GM18511 (cell line): ENCODE measurements around the gene CD3G.

ENCODE experiments used
- ATAC-seq: cut with Tn5 transposase; IDR thresholded peaks from one replicate; pipeline ENCODE4 v1.9.1; 2021; ENCODE audit warnings: mild to moderate bottlenecking, moderate library complexity; ENCODE audit not compliant: unreplicated experiment

CD3G gene

DNA sequence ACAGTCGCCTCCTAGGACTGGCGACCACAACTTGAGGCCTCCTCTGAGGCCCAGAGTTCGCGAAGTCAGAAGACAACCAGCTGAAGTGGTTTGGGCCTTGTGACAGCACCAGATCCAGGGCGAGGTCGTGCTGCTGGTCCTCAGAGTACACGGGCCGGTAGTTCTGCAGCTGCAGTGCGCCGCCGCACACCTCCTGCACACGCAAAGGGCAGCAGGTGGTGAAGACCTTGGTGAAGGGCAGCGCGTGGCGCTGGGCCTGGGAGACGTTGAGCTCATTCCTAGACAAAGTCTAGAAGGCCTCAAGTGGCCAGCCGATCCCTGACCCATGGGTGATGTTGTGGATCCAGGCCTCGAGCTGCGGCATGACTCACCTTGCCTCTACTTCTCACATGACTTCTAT is 21.4 kb upstream of the CD3G start:
- no peak for ATAC-seq

DNA sequence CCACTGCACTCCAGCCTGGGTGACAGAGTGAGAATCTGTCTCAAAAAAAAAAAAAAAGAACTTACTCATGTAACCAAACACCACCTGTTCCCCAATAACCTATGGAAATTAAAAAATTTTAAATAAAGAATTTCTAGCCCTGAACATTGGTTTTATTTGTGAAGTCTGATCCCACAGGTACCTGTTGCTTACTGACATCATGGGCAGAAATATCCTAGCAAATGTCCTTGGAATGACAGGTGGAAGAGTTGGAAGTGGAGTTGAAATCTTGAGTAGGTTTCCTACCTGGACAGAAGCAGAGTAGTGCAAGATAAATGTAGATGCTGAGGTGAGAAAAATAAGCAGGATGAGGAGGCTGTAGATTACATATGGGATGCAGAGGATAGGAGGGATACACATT is 18.9 kb upstream of the CD3G start:
- no peak for ATAC-seq

DNA sequence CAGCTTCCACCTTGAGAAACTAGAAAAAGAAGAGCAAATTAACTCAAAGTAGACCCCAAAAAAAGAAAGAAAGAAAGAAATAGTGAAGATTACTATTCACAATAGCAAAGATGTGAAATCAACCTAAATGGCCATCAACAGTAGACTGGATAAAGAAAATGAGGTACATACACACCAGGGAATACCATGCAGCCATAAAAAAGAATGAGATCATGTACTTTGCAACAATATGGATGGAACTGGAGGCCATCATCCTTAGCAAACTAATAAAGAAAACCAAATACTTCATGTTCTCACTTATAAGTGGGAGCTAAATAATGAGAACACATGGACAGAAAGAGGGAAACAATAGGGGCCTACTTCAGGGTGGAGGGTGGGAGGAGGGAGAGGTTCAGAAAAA is 15.4 kb upstream of the CD3G start:
- no peak for ATAC-seq

DNA sequence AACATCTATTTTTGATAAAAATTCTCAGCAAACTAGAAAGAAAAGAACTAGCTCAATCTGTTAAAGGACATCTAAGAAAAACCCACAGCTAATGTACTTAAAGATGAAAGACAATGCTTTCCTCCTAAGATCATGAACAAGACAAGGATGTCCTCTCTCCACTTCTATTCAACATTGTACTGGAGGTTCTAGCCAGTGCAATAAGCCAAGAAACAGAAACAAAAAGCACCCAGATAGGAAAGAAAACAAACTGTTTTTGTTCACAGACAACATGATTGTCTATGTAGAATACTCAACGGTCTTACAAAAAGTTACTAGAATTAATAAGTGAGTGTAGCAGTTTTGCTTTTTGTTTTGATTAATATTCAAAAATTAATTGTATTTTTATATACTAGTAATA is 9.4 kb upstream of the CD3G start:
- no peak for ATAC-seq

DNA sequence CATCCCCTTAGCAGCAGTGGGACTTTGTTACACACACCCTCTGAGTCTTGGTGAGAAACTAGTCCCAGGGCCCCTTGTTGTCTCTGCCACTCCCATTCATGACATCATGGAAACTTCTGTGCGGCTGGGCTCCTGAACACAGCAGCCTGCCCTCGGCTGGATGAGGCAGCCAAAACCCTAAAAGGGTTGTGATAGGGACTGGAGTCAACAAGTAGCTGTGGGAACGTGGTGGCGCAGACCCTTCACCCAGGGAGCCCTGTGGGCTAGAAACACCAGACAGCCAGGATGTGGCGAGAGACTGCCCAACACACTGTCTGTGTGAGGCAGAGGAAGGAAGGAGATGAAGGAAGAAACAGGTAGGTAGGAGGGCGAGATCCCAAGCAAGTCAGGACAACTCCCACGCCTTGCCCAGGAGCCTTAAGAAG is 5.5 kb upstream of the CD3G start:
- peak; percentile 56 for ATAC-seq

DNA sequence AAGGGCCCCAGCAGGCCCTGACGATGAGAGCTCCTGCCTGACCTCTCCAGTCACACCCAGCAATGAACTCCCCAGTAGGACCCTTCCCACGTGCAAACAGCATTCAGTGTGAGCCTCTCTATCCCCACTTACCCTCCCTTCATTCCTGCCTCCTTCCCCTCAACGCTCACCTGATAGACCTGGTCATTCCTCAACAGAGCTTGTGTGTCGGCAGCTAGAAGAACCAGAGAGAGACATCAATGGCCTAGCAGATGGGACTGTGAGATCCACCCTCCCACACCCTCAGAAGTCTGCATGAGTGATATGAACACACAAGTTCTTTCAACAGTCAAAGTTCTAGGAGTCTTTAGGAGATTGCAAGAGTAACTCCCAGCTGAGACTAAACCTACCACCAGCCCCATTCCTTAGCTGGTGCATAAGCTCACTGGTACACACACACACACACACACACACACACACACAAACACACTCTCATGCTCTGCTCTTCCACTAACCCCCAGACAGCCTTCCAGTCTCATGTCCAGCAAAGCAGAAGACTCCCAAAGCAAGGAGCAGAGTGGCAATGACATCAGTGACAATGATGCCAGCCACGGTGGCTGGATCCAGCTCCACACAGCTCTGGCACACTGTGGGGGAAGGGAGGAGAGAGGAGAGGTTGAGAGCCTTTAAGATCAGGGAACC is 4.7 kb upstream of the CD3G start:
- ATAC-seq, result no peak

DNA sequence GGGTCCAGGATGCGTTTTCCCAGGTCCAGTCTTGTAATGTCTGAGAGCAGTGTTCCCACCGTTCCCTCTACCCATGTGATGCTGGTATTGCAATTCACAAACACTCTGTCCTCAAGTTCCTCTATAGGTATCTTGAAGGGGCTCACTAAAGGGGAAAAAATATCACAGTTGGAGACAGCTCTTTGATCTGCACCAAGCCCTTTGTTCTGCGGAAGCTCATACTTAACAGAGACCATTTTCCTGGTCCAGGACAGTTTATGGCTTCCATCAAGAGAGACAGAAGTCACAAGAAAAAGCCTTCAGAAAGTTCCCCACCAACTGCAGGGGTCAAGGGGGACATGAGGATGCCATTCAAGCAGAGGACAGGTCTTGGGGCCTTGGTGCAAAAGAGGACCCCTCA is 3.7 kb upstream of the CD3G start:
- no peak for ATAC-seq

DNA sequence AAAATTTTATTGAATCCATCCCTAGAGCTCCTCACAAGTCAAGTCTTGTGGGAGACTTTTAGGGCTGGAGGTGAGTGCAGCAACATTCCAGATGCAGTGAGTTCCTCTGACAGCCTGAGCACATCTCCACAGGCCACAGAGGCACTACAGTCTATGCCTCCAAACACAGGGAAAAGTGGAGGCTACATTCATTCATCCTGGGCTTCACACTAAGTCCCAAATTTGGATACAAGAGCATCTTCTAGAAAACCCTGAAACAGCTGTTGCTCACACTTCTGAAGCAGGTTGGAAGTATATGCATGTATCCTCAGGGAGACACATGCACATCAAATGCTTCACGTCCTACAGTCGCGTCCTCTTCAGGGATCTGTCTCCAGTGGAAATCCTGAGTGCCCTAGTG is 2.9 kb upstream of the CD3G start:
- ATAC-seq, result no peak

DNA sequence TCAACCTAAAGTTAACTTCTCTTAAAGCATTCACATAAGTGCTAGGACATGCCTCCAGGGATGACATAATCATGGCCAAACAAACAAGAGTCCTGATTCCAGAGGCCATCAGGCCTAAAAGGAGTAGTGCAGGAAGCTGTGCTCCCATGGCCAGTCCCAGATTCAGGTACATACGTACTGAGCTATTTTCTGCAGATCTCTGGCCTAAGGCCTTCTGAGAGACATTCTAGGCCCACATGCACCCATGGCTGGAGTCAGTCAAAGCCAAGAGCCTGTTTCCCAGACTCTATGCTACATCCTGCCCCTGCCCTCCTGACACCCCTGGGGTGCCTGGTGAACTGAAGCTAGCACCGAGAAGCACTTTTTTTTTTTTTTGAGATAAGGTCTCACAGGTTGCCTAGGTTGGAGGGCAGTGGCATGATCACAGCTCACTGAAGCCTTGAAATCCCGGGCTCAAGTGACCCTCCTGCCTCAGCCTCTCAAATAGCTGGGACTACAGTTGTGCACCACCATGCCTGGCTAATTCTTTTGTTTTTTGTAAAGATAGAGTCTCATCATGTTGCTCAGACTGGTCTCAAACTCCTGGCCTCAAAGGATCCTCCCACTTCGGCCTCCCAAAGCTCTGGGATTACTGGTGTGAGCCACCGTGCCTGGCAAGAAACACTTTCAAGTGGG is 2.2 kb upstream of the CD3G start:
- ATAC-seq, result no peak

DNA sequence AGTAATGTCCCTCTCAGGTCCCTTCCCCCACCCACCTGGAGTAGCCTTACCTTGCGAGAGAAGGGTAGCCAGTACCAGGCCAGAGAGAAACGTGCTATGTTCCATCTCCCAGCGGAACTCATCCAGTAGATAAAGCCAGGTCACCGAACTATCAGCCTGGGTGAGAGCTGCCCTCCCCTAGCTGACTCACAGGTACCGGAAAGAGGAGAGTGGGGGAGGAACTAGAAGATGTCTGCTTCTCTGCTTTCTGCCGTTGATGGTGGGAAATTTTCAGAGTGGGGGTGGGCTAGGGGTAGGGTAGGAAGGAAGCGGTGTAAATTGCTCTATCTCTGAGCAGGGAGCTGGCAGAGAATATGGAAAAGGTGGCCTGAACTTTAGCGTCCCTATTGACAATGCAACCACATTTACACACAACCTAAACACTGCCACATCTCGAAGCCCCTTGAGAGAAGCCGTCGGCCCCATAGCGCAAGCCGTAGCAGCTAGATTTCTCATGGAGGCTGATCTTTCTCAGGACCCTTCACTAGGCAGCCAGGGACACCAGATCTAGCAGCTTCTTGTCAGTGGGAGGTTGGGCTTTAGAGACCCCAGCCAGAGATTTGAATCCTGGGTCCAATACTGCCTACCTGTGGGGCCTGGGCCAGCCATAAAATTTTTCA is 1.5 kb upstream of the CD3G start, which contains the start of gene CD3D:
TSS of gene CD3D (minus strand) at position 203 of the 659 bp plus-strand sequence. CDS start at position 105, 98 bp downstream.
- no peak for ATAC-seq

DNA sequence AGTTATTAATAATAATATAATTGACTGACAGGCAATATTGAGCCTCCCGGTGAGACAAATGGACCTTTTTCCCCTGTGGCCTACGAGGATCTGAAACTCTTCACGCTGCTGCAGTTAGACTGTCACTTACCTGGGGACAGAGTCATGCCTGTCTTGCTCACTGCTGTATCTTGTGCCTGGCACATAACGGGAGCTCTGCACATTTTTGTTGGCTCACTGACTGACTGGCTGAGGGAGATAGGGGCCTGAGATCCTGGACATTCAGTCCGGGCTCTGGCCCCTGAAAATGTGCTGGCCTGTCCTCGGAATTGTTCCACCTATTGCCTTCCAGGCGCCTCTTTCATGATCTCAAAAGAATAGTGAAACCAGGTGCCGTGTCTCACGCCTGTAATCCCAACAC is 896 bp upstream of the CD3G start:
- no peak for ATAC-seq

DNA sequence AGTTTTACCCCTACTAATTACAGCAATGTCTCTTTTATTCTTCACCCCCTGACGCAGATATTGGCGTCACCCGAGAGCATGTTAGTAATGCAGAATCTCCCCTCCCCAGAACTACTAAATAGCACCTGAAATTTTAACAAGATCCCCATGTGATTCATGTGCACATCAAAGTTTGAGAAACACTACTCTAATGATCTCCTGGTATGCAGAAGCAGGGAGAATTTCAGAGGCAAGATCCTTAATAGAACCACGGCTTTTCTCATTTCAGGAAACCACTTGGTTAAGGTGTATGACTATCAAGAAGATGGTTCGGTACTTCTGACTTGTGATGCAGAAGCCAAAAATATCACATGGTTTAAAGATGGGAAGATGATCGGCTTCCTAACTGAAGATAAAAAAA is 5.3 kb downstream of the CD3G start:
- no peak for ATAC-seq

DNA sequence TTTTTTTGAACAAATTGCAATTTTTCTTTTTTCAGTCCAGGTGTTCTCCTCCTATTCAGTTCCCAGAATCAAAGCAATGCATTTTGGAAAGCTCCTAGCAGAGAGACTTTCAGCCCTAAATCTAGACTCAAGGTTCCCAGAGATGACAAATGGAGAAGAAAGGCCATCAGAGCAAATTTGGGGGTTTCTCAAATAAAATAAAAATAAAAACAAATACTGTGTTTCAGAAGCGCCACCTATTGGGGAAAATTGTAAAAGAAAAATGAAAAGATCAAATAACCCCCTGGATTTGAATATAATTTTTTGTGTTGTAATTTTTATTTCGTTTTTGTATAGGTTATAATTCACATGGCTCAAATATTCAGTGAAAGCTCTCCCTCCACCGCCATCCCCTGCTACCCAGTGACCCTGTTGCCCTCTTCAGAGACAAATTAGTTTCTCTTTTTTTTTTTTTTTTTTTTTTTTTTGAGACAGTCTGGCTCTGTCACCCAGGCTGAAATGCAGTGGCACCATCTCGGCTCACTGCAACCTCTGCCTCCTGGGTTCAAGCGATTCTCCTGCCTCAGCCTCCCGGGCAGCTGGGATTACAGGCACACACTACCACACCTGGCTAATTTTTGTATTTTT is 9.1 kb downstream of the CD3G start:
- no peak for ATAC-seq

DNA sequence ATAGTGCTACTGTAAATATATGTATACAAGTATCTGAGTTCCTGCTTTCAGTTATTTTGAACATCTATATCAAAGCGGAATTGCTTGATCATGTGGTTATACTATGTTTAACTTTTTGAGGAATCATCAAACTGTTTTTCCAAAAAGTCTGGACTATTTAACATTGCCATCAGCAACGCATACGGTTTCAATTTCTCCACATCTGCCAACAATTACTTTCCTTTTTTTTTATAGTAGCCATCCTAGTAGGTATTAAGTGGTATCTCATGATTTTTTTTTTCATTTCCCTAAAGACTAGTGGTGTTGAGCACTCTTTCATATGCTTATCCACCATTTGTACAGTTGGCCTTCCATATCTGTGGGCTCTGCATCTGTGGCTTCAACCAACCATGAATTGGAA is 13.9 kb downstream of the CD3G start:
- no peak for ATAC-seq

DNA sequence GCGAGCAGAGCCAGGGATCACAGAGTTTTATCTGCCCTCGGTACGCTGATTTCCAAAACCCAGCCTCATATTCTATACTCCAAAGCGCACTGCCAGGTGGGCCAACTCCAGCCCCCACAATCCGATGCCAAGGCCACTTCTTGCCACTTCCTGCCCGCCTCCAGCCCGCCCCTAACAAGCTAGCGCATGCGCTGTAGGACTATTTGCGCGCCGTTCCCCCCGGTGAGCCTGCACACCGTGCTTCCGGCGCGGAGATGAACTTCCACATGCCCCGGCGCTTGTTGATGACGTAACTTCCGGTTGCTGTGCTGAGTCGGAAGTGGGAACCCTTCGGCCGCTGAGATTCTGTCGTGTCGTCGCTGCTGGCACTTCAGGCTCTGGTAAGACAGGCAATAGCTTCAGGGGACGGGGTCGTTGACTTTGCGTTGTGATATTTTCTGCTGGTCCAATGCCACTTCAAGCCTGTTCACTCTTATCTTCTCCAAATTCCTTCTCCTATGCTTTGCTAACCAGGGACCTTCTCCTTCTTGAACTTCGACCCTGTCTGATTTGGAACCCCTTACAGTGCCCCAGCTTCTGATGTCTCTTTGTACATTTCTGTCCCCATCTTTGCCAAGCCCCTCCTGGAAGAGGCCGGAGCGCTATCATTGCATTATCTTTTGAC is 15.3 kb downstream of the CD3G start, which contains the start of gene UBE4A:
TSS of gene UBE4A (plus strand) at position 306 of the 664 bp plus-strand sequence. CDS start 5,481 bp downstream, outside the sequence.
- ATAC-seq, result peak; percentile 89

DNA sequence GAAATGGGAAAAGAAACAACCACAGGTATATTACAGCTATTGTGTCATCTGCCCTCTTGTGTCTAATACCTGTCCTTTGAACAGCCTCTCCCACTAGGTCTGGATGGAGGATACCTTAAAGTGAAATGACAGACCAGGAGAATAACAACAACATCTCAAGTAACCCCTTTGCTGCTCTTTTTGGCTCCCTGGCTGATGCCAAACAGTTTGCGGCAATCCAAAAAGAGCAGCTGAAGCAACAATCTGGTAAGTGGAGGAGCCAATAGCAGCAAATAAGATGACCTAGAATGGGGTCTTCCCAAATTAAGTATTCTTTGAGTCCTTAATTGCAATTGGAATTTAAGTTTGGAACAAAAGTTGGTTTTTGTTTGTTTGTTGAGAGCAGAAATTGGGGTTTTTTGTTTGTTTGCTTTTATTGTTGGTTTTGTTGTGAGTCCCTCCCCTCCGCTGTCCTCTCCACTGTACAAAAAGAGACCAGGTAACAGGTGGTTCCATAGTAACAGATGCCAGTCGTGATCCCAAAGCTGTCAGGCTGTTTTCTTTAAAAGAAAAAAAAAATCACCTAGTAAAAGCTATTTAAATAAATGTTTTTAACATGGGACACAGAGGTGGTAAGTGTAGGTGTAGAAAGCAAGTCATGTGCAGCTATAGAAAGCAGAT is 20.9 kb downstream of the CD3G start:
- ATAC-seq, result no peak

DNA sequence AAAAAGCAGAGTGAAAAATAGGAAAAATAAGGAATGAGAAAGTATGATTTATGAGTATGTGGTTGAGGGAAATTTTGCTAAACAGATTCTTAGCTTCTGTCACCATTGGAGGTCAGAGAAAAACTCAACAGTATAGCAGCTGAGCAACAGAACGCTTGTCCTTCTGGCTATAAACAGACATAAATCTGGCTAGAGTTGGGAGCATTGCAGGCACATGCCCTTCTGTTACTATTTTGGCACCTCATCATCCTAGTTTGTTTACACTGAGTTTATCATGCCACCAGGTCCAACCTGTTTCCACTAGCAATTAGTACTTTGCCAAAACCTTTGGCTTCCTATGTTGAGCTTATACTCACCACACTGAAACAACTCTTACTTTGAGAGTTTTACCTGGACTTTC is 22.1 kb downstream of the CD3G start:
- no peak for ATAC-seq

DNA sequence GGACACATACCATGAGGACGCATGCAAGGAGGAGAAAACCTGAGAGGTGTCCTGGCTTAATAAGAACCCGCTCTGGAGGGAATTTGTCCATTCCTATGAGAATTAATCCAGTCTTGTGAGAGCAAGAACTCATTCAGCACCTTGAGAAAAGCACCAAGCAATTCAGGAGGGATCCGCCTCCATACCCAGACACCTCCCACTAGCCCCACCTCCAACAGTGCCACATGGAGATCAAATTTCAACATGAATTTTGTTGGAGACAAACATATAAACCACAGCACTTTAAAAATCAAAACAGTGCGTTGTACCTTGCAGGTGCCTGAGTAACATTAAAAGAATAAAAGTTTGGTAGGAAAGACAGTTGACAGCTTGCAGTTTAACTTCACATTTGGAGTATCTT is 26.6 kb downstream of the CD3G start:
- no peak for ATAC-seq

DNA sequence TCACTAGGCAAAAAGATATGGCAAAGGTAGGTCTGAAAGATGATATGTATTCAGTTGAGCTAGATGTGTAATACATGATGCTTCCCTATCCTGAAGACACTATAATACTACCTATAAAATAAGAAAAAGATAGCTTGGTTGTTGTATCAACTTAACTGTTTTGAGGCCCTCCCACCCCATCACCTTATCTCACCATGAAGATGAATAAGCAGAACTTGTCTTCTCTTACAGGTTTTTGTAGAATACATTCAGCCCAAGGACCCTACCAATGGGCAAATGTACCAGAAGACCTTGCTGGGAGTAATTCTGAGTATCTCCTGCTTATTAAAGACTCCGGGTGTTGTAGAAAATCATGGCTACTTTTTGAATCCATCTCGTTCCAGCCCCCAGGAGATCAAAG is 29.1 kb downstream of the CD3G start:
- no peak for ATAC-seq

DNA sequence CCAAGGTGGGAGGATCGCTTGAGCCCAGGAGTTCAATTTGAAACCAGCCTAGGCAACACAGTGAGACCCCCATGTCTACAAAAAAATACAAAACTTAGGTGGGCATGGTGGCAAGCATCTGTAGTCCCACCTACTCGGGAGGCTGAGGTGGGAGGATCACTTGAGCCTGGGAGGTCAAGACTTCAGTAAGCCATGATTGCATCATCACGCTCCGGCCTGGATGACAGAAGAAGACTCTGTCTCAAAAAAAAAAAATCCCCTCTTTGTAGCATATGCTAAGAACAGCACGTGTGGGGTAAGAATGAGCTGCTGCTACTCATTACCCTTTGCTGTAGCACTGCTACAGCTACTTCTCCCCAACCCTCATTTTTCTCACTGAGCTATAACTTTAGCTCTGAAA is 29.7 kb downstream of the CD3G start:
- no peak for ATAC-seq

DNA sequence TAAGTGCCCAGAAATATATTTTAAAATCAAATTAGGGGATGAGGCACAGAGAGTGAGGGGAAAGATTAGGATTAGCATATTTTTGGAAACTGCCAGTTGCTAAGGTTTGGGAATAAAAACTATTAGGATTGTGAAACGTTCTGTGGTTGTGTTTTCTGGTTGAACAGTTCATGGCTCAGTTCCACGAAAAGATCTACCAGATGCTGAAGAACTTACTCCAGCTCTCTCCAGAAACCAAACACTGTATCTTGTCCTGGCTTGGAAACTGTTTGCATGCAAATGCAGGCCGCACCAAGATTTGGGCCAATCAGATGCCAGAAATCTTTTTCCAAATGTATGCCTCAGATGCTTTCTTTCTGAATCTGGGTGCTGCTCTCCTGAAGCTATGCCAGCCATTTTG is 30.6 kb downstream of the CD3G start:
- ATAC-seq, result no peak
